Spleen (tissue), 11 donors: Measurements from ENCODE around the gene MYO3B. TPM values are rescaled to one million over a fixed set of nuclear protein-coding genes. Genes with fewer than 3 reads are reported as not detected.

Experiments used
- DNase-seq: peaks from one replicate; pipeline ENCODE4 v3.0.0-alpha.2; 2020
- H3K27ac ChIP-seq, 8 donors: fragments of 200-600 bp; sonication (generic) in 7 of 8; 1 replicate in 4 of 8; 2 replicates in 4 of 8; pipeline versions ENCODE4 v1.5.0 to v1.8.0; 2016 to 2021; ENCODE audit warnings: inconsistent platforms in 4 of 8, mild to moderate bottlenecking in 4 of 8, moderate library complexity in 1 of 8
- H3K27me3 ChIP-seq, 7 donors: fragments of 200-600 bp; sonication (generic) in 6 of 7; replicated peaks in 1 of 7; 1 replicate in 4 of 7; 2 replicates in 3 of 7; pipeline versions ENCODE4 v1.5.0 to v1.8.0; 2016 to 2021; ENCODE audit warnings: inconsistent platforms in 3 of 7, mild to moderate bottlenecking in 1 of 7
- H3K36me3 ChIP-seq, 6 donors: fragments of 200-600 bp; sonication (generic) in 5 of 6; 1 replicate in 4 of 6; 2 replicates in 2 of 6; pipeline versions ENCODE4 v1.5.0 to v1.8.0; 2016 to 2021; ENCODE audit warnings: inconsistent platforms in 2 of 6
- H3K4me1 ChIP-seq, 6 donors: fragments of 200-600 bp; sonication (generic) in 5 of 6; 1 replicate in 3 of 6; 2 replicates in 3 of 6; pipeline versions ENCODE4 v1.5.0 to v1.8.0; 2016 to 2021; ENCODE audit warnings: inconsistent platforms in 3 of 6
- H3K4me3 ChIP-seq, 8 donors: fragments of 200-600 bp; sonication (generic) in 7 of 8; 1 replicate in 4 of 8; 2 replicates in 4 of 8; pipeline versions ENCODE4 v1.5.0 to v1.8.0; 2016 to 2021; ENCODE audit warnings: inconsistent platforms in 4 of 8, mild to moderate bottlenecking in 4 of 8, moderate library complexity in 2 of 8
- H3K9me3 ChIP-seq, 8 donors: fragments of 200-600 bp; sonication (generic) in 7 of 8; 1 replicate in 4 of 8; 2 replicates in 4 of 8; pipeline versions ENCODE4 v1.5.0 to v1.8.0; 2016 to 2021; ENCODE audit warnings: inconsistent platforms in 4 of 8
- POLR2A ChIP-seq, 3 donors: fragments of 450-650 bp; IDR thresholded peaks; one replicate each; pipeline ENCODE4 v1.5.1; 2017; ENCODE audit warnings: antibody characterized with exemption in 3 of 3, mild to moderate bottlenecking in 1 of 3
- POLR2AphosphoS5 ChIP-seq, 3 donors: sonication (generic); formaldehyde crosslinking; IDR thresholded peaks; one replicate each; pipeline ENCODE4 v1.5.1; 2017; ENCODE audit warnings: antibody characterized with exemption in 3 of 3
- WGBS, 5 donors: extraction: QIAGEN DNeasy Blood & Tissue Kit in 3 of 5; methylation state at CpG; one replicate each; pipeline versions ENCODE4 v1.1.5 to v1.1.7; 2013 to 2018; 5-methylcytosine and 5-hydroxymethylcytosine counted together
- intact Hi-C: fragments of 100-400 bp; cut with DNase I; formaldehyde crosslinking; loops from one replicate; pipeline ENCODE4 v1.15.0; 2023; ENCODE audit warnings: low total_unique reads
- polyA plus RNA-seq, 3 donors: library from polyadenylated mRNA; stranded (reverse); fragments of 200-250 nt; gene quantifications; one replicate each; pipeline ENCODE4 v1.2.1, GENCODE V29; 2013
- total RNA-seq, 7 donors: library from RNA; depleted of rRNA in 3 of 7; stranded (reverse); fragments of >200 nt in 3 of 7; fragmentation: NEBNext Ultra II Directional in 4 of 7; extraction: Animal tissue kit (Norgen Biotek cat#: 25700) in 4 of 7; gene quantifications; one replicate each; pipeline versions ENCODE4 v1.1.0 to v1.2.1, GENCODE V29; 2016 to 2021
- TF ChIP-seq, protein P1 (sequence below), 11 experiments: fragments of 200-600 bp in 7 of 11; fragments of 450-650 bp in 4 of 11; sonication (generic) in 4 of 11; IDR thresholded peaks in 8 of 11; conservative IDR thresholded peaks in 3 of 11; 1 replicate in 7 of 11; 2 replicates in 4 of 11; pipeline versions ENCODE4 v1.4.0 to v1.8.0; 2016 to 2021; ENCODE audit warnings: antibody characterized with exemption in 11 of 11, inconsistent platforms in 4 of 11, mild to moderate bottlenecking in 1 of 11
- donor health status: healthy with polysubstance abuse.
- donor health status: DM: no; HTN: no; CAD: no; lungs with moderate emphysema.
- donor health status: DM: no; HTN: no; CAD: no.
- donor health status: Bipolar disorder and iron deficiency.
- donor health status: healthy.
- donor health status: DM: no; HTN: no; CAD: no.
- donor health status: DM: yes; HTN: yes; CAD: no.

Gene MYO3B
- total and polyA plus RNA-seq, 10 donors, result 0.03 to 2.0 (median 0.58) TPM; not detected in 4

DNA sequence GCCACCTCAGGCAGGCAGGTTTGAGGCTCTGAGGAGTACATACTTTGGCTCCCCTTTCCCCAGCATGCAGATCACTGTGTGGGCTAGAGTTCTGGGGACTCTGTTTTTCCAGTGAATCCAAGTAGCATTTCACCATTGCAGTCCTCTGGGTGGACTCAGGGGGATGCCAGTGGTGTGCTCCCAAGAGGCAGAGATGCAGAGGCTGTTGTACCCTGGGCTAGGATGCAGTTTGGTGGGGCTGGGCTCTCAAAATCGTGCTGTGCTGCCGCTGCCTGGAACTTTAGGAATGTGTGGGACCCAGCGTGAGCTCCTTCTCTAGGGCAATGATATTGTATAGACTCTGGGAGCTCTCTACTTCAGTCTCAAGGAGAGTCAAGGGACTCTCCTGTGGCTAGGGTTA lies 104.9 kb downstream of the MYO3B start:
- 45 to 57% (median 50%) methylated on average over 2 to 3 of the region's 3 CpGs for WGBS, 5 donors
- no peak for DNase-seq
- no peaks in the 10 kb centered on the region for H3K9me3 ChIP-seq

DNA sequence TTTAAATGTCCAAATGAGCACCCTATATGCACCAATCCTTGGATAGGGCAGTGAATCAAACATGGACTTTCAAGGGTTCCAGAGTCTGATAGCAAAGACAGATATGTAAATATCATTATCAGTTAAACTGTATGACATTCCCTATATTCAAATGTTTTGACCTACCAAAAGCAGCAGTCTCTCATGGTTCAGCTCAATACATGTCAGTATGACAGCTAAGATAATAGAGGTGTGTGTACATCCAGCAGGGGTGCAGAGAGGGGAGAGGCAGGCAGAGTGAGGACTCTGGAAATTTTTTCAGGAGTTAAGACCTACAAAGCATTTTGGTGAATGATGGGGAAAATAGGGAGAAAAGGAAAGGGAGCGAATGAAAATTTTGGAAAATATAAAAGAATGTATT lies 106.3 kb downstream of the MYO3B start:
- 95 to 100% (median 97%) methylated on average over 1 of the region's 1 CpG for WGBS, 5 donors
- no peak for DNase-seq
- H3K4me3 ChIP-seq, result no peak overlapping the region
- no peaks in the 10 kb centered on the region for H3K27me3 ChIP-seq
- H3K36me3 ChIP-seq, result no peaks in the 10 kb centered on the region
- TF ChIP-seq POLR2A (IDR thresholded peaks at IDR 0.05) (no peak), POLR2AphosphoS5 (IDR thresholded peaks at IDR 0.05) (no peak)
- TF ChIP-seq, protein P1, sequence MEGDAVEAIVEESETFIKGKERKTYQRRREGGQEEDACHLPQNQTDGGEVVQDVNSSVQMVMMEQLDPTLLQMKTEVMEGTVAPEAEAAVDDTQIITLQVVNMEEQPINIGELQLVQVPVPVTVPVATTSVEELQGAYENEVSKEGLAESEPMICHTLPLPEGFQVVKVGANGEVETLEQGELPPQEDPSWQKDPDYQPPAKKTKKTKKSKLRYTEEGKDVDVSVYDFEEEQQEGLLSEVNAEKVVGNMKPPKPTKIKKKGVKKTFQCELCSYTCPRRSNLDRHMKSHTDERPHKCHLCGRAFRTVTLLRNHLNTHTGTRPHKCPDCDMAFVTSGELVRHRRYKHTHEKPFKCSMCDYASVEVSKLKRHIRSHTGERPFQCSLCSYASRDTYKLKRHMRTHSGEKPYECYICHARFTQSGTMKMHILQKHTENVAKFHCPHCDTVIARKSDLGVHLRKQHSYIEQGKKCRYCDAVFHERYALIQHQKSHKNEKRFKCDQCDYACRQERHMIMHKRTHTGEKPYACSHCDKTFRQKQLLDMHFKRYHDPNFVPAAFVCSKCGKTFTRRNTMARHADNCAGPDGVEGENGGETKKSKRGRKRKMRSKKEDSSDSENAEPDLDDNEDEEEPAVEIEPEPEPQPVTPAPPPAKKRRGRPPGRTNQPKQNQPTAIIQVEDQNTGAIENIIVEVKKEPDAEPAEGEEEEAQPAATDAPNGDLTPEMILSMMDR (IDR thresholded peaks at IDR 0.05 in 8 of 11, conservative IDR thresholded peaks at IDR 0.05 in 3 of 11), result no peak
- no peak overlapping the region for H3K27ac ChIP-seq
- peaks cover 0 to under 1% (median 0%) of the 10 kb centered on the region in 8 donors for H3K9me3 ChIP-seq
- intact Hi-C loops, result no loop called here
- no peaks in the 10 kb centered on the region for H3K4me1 ChIP-seq

More for the DNA sequence above, 104.9 kb downstream of the MYO3B start:
- intact Hi-C loops, result no loop called here
- H3K27ac ChIP-seq, result no peak overlapping the region
- TF ChIP-seq POLR2A (IDR thresholded peaks at IDR 0.05) (no peak), POLR2AphosphoS5 (IDR thresholded peaks at IDR 0.05) (no peak)
- TF ChIP-seq, protein P1 (IDR thresholded peaks at IDR 0.05 in 8 of 11, conservative IDR thresholded peaks at IDR 0.05 in 3 of 11), result no peak
- no peak overlapping the region for H3K4me3 ChIP-seq
- no peaks in the 10 kb centered on the region for H3K4me1 ChIP-seq
- H3K27me3 ChIP-seq, result no peaks in the 10 kb centered on the region
- H3K36me3 ChIP-seq, result no peaks in the 10 kb centered on the region

DNA sequence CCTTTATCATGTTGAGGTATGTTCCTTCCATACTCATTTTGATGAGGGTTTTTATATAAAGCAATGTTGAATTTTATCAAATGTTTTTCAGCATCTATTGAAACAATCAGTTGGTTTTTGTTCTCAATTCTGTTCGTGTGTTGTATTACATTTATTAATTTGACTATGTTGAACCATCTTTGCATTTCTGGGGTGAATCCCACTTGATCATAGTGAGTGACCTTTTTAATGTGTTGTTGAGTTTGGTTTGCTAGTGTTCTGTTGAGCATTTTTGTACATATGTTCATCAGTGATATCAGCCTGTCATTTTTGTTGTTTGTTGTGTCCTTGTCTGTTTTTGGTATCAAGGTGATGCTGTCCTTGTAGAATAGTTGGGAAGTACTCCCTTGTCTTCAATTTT lies 110.9 kb downstream of the MYO3B start:
- intact Hi-C loops, result no loop called here
- no peak for TF ChIP-seq POLR2A (IDR thresholded peaks at IDR 0.05)
- TF ChIP-seq, protein P1 (IDR thresholded peaks at IDR 0.05 in 8 of 11, conservative IDR thresholded peaks at IDR 0.05 in 3 of 11), result no peak
- no peak for TF ChIP-seq POLR2AphosphoS5 (IDR thresholded peaks at IDR 0.05)
- Histone ChIP-seq H3K4me3 (no peak overlapping the region), H3K4me1 (no peaks in the 10 kb centered on the region), H3K27me3 (peaks cover 0 to 5% (median 0%) of the 10 kb centered on the region in 7 donors), H3K27ac (no peak overlapping the region), H3K36me3 (no peaks in the 10 kb centered on the region), H3K9me3 (peaks cover 5 to 39% (median 22%) of the 10 kb centered on the region in 8 donors)
- no peak for DNase-seq
- 71 to 80% (median 77%) methylated on average over 1 of the region's 1 CpG for WGBS, 5 donors

DNA sequence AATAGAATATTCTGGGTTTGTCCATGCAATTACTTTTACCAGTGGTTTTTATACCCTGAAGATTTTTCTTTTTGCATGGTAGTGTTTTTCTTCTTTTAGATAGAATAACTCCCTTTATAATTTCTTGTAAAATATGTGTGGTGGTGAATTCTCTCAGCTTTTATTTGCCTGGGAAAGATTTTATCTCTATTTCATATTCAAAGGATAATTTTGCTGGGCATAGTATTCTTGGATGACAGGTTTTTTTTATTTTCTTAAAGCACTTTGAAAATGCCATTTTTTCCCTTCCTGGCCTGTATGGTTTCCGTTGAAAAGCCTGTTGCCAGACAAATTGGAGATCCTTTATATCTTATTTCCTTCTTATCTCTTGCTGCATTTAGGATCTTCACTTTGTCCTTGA lies 113.5 kb downstream of the MYO3B start:
- Histone ChIP-seq H3K4me1 (no peaks in the 10 kb centered on the region), H3K27me3 (peaks cover 0 to 5% (median 0%) of the 10 kb centered on the region in 7 donors), H3K27ac (no peak overlapping the region), H3K4me3 (no peak overlapping the region), H3K36me3 (no peaks in the 10 kb centered on the region), H3K9me3 (peaks cover 5 to 51% (median 26%) of the 10 kb centered on the region in 8 donors)
- 59 to 80% (median 63%) methylated on average over 1 of the region's 1 CpG for WGBS, 5 donors
- no peak for DNase-seq
- intact Hi-C loops, result no loop called here
- no peak for TF ChIP-seq POLR2A (IDR thresholded peaks at IDR 0.05)
- TF ChIP-seq, protein P1 (IDR thresholded peaks at IDR 0.05 in 8 of 11, conservative IDR thresholded peaks at IDR 0.05 in 3 of 11), result no peak
- no peak for TF ChIP-seq POLR2AphosphoS5 (IDR thresholded peaks at IDR 0.05)
